Keratinocyte (primary cell): ENCODE measurements around the gene TMEM225B.

Source experiments
- EZH2 ChIP-seq: IDR thresholded peaks from one replicate; pipeline ENCODE4 v1.6.1; 2012; ENCODE audit warnings: inconsistent platforms, mild to moderate bottlenecking, low read length, moderate library complexity
- TF ChIP-seq, protein P1 (sequence below), 3 experiments: IDR thresholded peaks in 1 of 3; conservative IDR thresholded peaks in 1 of 3; optimal IDR thresholded peaks in 1 of 3; 2 replicates in 2 of 3; 3 replicates in 1 of 3; pipeline versions ENCODE3 to v1.5.1; 2011; ENCODE audit warnings: low read length in 3 of 3, mild to moderate bottlenecking in 3 of 3, moderate library complexity in 2 of 3, control low read depth in 1 of 3, inconsistent platforms in 1 of 3; ENCODE audit not compliant: insufficient read depth in 2 of 3; ENCODE audit errors: extremely low read depth in 1 of 3

DNA sequence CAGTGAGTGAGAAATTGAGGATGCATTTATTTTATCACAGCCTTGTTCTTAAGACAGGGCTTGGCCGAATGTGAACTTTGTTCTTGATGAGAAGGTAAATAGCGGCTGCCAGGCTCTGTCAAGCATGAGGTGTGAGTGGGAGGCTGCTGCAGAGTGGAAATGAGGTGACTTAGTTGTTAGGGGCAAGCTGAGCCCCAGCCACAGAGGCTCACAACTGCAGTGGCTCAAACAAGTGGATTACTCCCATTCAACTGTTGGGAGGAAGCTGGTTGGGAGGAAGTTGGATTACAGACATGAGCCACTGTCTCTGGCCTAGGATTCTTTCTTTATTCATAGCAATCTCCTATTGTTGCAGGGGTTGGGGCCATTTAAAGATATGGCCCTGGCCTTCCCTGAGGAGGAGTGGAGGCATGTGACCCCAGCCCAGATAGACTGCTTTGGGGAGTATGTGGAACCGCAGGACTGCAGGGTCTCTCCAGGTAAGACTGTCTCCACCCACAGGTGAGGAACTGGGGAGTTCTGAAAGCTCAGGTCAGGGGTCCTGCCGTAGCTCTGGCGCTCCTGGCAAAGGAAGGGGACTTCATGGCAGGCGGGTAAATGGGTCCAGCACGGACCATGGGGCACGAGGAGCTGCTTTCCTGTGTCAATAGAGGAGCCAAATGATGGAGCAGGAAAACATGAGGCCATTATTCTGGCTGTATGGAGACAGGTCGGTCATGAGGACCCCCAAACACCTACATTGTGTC lies 25.8 kb downstream of the TMEM225B start:
- TF ChIP-seq, protein P1, sequence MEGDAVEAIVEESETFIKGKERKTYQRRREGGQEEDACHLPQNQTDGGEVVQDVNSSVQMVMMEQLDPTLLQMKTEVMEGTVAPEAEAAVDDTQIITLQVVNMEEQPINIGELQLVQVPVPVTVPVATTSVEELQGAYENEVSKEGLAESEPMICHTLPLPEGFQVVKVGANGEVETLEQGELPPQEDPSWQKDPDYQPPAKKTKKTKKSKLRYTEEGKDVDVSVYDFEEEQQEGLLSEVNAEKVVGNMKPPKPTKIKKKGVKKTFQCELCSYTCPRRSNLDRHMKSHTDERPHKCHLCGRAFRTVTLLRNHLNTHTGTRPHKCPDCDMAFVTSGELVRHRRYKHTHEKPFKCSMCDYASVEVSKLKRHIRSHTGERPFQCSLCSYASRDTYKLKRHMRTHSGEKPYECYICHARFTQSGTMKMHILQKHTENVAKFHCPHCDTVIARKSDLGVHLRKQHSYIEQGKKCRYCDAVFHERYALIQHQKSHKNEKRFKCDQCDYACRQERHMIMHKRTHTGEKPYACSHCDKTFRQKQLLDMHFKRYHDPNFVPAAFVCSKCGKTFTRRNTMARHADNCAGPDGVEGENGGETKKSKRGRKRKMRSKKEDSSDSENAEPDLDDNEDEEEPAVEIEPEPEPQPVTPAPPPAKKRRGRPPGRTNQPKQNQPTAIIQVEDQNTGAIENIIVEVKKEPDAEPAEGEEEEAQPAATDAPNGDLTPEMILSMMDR (optimal IDR thresholded peaks at IDR 0.05 in 1 of 3, IDR thresholded peaks at IDR 0.05 in 1 of 3, conservative IDR thresholded peaks at IDR 0.05 in 1 of 3; ENCODE audit: extremely low read depth in 1 of 3, insufficient read depth in 2 of 3, low read length in 3 of 3) = no peak
- no peak for TF ChIP-seq EZH2
